Right cardiac atrium (tissue), 5 donors: ENCODE data around the gene ZCWPW2. TPM values are rescaled to one million over a fixed set of nuclear protein-coding genes. Genes with fewer than 3 reads are reported as not detected.

Source experiments
- ATAC-seq, 2 donors: fragments of 200-7000 bp; cut with Tn5 transposase; one replicate each; pipeline versions ENCODE4 v1.8.0 to v1.9.1; 2020; ENCODE audit warnings: moderate library complexity in 2 of 2, mild to moderate bottlenecking in 1 of 2
- DNase-seq, 3 donors: peaks; one replicate each; pipeline ENCODE4 v3.0.0-alpha.2; 2020
- H3K27ac ChIP-seq: one replicate; pipeline ENCODE4 v1.5.1; 2013; ENCODE audit warnings: mild to moderate bottlenecking, low read length, control low read depth, moderate library complexity
- H3K27me3 ChIP-seq: one replicate; pipeline ENCODE4 v1.6.1; 2013; ENCODE audit not compliant: control insufficient read depth, insufficient read depth
- H3K4me1 ChIP-seq: one replicate; pipeline ENCODE4 v1.6.1; 2013; ENCODE audit warnings: low read length; ENCODE audit not compliant: control insufficient read depth, insufficient read depth
- H3K4me3 ChIP-seq: one replicate; pipeline ENCODE4 v1.5.1; 2013; ENCODE audit warnings: low read length, control low read depth
- H3K9me3 ChIP-seq: one replicate; pipeline ENCODE4 v1.6.1; 2013; ENCODE audit warnings: low read length; ENCODE audit not compliant: control insufficient read depth
- WGBS: extraction: QIAGEN DNeasy Blood & Tissue Kit; methylation state at CpG from one replicate; pipeline ENCODE4 v1.1.7; 2013; 5-methylcytosine and 5-hydroxymethylcytosine counted together
- intact Hi-C, 4 donors: fragments of 100-400 bp; cut with DNase I; formaldehyde crosslinking; loops; one replicate each; pipeline versions ENCODE4 v1.11.0 to v1.14.0; 2022 to 2023
- long read RNA-seq, 4 donors: library from polyadenylated mRNA; unstranded; transcript quantifications; one replicate each; pipeline ENCODE4 v2.0.0, GENCODE V29; 2020 to 2021
- polyA plus RNA-seq: library from polyadenylated mRNA; stranded (reverse); fragments of 200-250 nt; gene quantifications from one replicate; pipeline ENCODE4 v1.2.3, GENCODE V29; 2013
- total RNA-seq, 4 donors: library from RNA; stranded (reverse); fragmentation: NEBNext Ultra II Directional; extraction: Animal tissue kit (Norgen Biotek cat#: 25700); gene quantifications; one replicate each; pipeline ENCODE4 v1.2.1, GENCODE V29; 2021
- donor health status: healthy with polysubstance abuse.
- donor health status: DM: no; HTN: yes; CAD: no.
- donor health status: DM: no; HTN: no; CAD: no.
- donor health status: DM: no; HTN: yes; CAD: no; lungs with severe emphysema.
- donor health status: DM: yes; HTN: yes; CAD: no.

Gene ZCWPW2, protein sequence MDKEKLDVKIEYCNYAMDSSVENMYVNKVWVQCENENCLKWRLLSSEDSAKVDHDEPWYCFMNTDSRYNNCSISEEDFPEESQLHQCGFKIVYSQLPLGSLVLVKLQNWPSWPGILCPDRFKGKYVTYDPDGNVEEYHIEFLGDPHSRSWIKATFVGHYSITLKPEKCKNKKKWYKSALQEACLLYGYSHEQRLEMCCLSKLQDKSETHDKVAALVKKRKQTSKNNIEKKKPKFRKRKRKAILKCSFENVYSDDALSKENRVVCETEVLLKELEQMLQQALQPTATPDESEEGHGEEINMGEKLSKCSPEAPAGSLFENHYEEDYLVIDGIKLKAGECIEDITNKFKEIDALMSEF
- total RNA-seq = 1 to 10 TPM; 2.9 to 4.0 (median 3.4) TPM
- 2.4 TPM for polyA plus RNA-seq
- long read RNA-seq, donor 1, partial matches to known transcripts = 0 of 14 reads
- long read RNA-seq, donor 1, other reads (novel, unspliced or antisense) = 14 of 14 reads
- long read RNA-seq, donor 2, partial matches to known transcripts = 0 of 3 reads
- long read RNA-seq, donor 2, other reads (novel, unspliced or antisense) = 3 of 3 reads
- long read RNA-seq, donor 3, partial matches to known transcripts = 0 of 21 reads
- long read RNA-seq, donor 3, other reads (novel, unspliced or antisense) = 21 of 21 reads
- long read RNA-seq, donor 4, partial matches to known transcripts = 0 of 6 reads
- long read RNA-seq, donor 4, other reads (novel, unspliced or antisense) = 6 of 6 reads

DNA sequence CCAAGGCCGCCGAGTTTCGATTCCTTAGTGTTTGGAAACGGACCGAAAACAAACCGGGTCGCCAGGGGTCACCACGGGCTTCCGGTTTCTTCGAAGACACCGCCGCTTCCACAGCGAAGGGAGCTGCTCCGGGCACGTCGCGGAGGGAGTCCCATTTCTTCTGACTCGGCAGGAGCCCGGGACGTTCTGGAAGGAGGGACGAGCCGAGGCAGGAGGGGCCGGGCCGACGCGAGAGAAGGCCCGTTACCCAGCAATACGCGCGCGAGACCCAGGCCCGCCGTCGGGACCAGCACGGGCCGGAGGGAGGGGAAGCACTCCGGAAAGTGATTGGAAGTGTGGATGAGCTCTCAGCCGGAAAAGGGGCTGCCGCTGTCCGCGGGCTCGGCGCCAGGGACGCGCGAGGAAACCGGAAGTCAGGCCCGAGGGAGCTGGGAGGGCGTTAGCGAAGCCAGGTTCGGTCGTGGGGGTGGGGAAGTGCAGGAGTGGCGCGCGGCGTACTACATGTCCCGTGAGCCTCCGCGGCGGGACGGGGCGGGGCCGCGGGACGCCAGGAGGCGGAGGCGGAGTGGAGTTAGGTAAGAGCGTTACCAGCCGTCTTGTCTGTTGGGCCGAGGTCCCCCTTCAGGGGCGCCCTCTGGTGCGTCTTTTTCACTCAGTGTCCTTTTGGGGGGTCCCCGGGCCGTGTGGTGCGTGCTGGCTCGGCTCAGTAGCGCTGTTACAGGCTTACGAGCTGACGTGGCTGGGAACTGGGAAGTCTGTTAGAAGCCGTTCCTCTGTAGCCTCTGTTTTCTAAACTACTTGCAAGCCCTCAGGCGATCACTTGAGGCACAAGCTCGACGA lies at the start of gene ZCWPW2, which contains the start of gene AZI2:
Gene ZCWPW2, plus strand, starts transcription at position 93 of the 840 bp plus-strand sequence. CDS start 64,348 bp downstream, outside the sequence.
Gene AZI2, minus strand, starts transcription at position 196 of the 840 bp plus-strand sequence. CDS start 8,207 bp downstream, outside the sequence.
- DNase-seq (peak; percentile 96 to 98 (median 98)), ATAC-seq (peak; percentile 99)
- peak within 1 kb of the TSS; percentile 67 for H3K4me3 ChIP-seq
- intact Hi-C loops = no loop called here
- peak within 1 kb of the TSS; percentile 91 for H3K27ac ChIP-seq
- H3K27me3 ChIP-seq = no peaks in the 10 kb centered on the region
- under 1% methylated on average over 83 of the region's 83 CpGs for WGBS
- no peaks in the 10 kb centered on the region for H3K4me1 ChIP-seq
- H3K9me3 ChIP-seq = no peaks in the 10 kb centered on the region

DNA sequence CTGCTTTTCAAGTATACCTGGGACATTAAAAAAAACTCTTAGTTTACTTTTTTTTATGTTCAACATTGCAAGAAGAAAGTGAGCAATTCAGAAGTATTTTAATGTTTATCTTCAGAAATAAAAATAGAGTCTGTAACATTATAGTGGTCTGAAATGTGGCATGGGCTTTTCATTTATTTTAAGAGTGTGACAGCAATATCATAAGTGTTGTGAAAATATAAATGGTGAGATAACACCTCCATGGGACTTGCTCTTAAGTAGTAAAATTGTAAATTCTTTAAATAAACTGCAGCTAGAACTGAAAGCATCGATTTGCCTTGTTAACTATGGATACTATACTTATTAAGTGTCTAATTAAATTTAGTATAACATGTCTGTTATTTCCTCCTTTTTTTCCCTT lies 48.8 kb upstream of the ZCWPW2 start:
- ATAC-seq (no peak), DNase-seq (no peak)
- Histone ChIP-seq H3K27me3 (no peaks in the 10 kb centered on the region), H3K4me1 (no peaks in the 10 kb centered on the region), H3K9me3 (no peaks in the 10 kb centered on the region), H3K27ac (no peak overlapping the region), H3K4me3 (no peak overlapping the region)
- WGBS = 76% methylated on average over 1 of the region's 1 CpG
- intact Hi-C loops = no loop called here

DNA sequence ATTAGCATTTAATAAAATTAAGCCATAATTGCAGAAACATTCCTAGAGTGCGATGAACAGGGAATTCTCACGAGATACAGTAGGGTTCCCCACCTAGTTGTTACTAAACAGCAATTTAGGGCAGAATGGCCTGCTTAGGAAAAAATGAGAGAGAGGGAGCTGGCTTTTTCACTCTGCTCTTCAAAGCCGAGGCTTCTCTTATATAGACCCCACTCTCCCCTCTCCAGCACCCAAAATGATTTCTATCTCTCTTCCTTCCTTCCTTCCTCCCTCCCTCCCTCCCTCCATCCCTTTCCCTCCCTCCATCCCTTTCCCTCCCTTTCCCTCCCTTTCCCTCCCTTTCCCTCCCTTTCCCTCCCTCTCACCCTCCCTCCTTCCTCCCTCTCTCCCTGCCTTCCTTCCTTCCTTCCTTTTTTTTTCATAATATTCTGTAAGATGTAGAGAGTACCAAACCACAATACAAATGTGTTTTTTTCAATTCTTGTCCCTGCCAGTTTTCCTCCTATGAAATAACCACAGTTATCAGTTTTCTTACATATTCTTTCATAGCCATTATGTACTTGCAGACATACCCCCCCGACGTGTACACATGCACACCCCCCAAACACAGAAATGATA lies 48.1 kb upstream of the ZCWPW2 start:
- intact Hi-C loops = no loop called here
- no peak for ATAC-seq
- 85% methylated on average over 5 of the region's 5 CpGs for WGBS
- H3K4me3 ChIP-seq = no peak overlapping the region
- H3K27ac ChIP-seq = no peak overlapping the region
- no peak for DNase-seq
- no peaks in the 10 kb centered on the region for H3K9me3 ChIP-seq
- H3K27me3 ChIP-seq = no peaks in the 10 kb centered on the region
- H3K4me1 ChIP-seq = no peaks in the 10 kb centered on the region

DNA sequence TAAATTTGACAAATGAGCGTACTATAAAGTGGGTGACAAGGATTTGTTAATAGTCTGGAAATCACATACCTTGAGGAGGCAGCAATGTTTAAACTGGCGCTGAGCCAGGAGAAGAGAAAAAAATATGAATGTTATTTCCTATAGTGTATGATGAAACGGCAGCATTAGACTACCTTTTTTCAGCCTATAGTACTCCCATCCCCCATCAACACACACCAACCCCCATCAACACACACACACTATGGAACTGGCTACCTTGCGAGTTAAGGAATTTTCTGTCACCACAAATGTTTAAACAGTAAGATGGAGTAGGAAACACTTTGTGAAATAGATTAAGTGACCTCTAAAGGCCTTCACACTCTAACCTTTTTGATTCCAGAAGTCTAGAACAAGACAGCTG lies 46.8 kb upstream of the ZCWPW2 start:
- Histone ChIP-seq H3K4me3 (no peak overlapping the region), H3K9me3 (no peaks in the 10 kb centered on the region), H3K27me3 (no peaks in the 10 kb centered on the region), H3K27ac (no peak overlapping the region), H3K4me1 (no peaks in the 10 kb centered on the region)
- 83% methylated on average over 4 of the region's 4 CpGs for WGBS
- ATAC-seq (no peak), DNase-seq (no peak)
- intact Hi-C loops = no loop called here

DNA sequence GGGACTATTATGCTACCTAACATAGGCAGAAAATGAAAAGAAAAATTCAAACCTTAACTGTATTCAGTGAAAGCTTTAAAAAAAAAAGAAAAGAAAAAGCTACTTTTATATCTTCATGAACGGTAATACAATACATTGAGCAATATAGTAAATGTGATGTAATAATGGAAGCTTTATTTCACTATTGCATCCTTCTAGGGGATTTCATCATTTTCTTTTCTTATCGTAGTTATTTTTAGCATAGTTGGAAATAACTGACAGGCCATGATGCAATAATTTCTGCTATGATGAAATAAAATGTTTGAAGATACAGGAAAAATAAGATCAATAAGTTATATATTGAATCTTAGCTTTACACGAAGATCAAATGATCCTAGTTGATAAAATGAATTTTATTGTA lies 40.3 kb upstream of the ZCWPW2 start:
- no peak overlapping the region for H3K4me3 ChIP-seq
- no peaks in the 10 kb centered on the region for H3K27me3 ChIP-seq
- ATAC-seq (no peak), DNase-seq (no peak)
- intact Hi-C loops = no loop called here
- no peaks in the 10 kb centered on the region for H3K4me1 ChIP-seq
- WGBS = 81% methylated on average over 3 of the region's 3 CpGs
- H3K9me3 ChIP-seq = no peaks in the 10 kb centered on the region
- no peak overlapping the region for H3K27ac ChIP-seq

DNA sequence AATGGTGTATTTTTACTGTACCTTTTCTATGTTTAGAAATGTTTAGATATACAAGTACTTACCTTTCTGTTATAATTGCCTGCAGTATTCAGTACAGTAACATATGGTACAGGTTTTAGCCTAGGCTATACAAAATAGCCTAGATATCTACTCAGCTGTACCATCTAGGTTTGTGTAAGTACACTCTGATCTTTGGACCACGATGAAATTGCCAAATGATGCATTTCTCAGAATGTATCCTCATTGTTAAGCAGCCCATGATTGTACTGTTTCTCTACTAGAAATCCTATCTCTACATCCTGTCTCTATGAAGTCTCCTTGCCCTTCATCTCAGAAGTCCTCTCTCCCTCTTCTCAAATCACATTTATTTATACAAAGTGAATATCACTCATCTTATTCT lies 32.8 kb upstream of the ZCWPW2 start:
- DNase-seq = no peak
- no peak overlapping the region for H3K4me3 ChIP-seq
- ATAC-seq = no peak
- H3K9me3 ChIP-seq = no peaks in the 10 kb centered on the region
- H3K27me3 ChIP-seq = no peaks in the 10 kb centered on the region
- intact Hi-C loops = no loop called here
- no peak overlapping the region for H3K27ac ChIP-seq
- no peaks in the 10 kb centered on the region for H3K4me1 ChIP-seq
- 89% methylated on average over 1 of the region's 1 CpG for WGBS

DNA sequence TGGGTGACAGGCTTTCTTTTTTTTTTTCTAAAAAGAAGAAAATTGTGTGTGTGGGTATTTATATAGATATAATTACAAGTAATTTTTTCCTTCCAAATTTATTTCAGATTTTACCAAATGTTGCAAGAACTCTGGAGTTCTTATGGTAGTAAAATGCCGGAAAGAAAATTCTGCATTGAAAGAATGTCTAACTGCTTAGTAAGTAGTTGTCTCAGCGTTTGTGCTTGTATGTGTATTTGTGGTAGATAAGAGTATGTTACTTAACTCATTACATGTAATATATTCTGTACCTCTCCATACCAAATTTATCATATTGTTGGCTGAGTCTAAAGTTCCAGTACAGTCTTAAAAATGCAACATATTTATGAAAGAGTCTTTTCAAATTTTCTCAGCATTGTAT lies 32.3 kb upstream of the ZCWPW2 start:
- no peak for DNase-seq
- intact Hi-C loops = no loop called here
- H3K27me3 ChIP-seq = no peaks in the 10 kb centered on the region
- no peaks in the 10 kb centered on the region for H3K4me1 ChIP-seq
- H3K9me3 ChIP-seq = no peaks in the 10 kb centered on the region
- 77% methylated on average over 2 of the region's 2 CpGs for WGBS
- no peak for ATAC-seq
- no peak overlapping the region for H3K27ac ChIP-seq
- H3K4me3 ChIP-seq = no peak overlapping the region

DNA sequence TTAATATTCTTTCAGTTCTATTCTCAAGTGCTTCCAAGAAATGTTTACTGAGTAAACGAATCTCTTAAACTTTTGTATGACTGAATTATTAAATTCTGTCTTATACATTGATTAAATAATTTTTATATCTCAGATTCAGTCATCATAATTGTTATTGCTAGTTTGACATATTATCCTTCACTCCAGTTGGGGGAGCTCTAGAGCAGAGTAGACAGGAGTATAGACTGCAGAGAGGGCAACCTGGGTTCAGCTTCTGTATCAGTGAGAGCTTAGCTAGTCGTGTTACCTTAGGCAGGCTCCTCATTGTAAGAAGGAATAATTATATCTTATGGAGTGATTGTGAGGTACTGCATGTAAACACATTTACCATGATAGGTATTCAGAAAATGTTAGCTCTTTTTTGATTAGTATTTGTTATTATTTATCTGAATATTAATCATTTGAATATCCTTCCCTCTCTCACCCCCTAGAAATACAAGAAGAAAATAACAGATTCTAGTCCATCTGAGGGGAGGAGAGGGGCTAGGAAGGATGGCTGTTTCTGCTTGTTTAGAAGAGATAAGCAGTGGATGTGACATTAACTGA lies 31.0 kb upstream of the ZCWPW2 start:
- no peaks in the 10 kb centered on the region for H3K27me3 ChIP-seq
- H3K4me3 ChIP-seq = no peak overlapping the region
- 36% methylated on average over 2 of the region's 2 CpGs for WGBS
- ATAC-seq (peak; percentile 62 to 64), DNase-seq (no peak)
- H3K9me3 ChIP-seq = no peaks in the 10 kb centered on the region
- no peak overlapping the region for H3K27ac ChIP-seq
- H3K4me1 ChIP-seq = no peaks in the 10 kb centered on the region
- intact Hi-C loops = no loop called here

DNA sequence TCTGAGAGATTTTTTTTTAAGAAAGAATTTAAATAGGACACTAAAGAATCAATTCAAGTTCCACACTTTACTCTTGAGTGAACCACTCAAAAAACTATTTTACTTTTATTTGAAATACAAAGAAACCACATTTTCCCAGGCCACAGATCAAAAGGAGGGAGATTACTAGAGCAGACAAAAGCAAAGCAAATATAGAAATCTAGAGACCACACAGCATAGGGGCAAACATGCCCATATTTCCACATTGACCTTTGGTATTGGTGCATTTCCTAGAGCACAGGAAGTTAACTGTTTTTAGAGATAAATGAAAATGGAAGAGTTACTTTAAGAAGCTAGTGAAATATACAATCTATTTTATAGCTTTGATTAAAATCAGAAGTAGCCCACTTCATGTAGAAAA lies 27.5 kb upstream of the ZCWPW2 start:
- intact Hi-C loops = no loop called here
- H3K9me3 ChIP-seq = no peaks in the 10 kb centered on the region
- no peak for ATAC-seq

DNA sequence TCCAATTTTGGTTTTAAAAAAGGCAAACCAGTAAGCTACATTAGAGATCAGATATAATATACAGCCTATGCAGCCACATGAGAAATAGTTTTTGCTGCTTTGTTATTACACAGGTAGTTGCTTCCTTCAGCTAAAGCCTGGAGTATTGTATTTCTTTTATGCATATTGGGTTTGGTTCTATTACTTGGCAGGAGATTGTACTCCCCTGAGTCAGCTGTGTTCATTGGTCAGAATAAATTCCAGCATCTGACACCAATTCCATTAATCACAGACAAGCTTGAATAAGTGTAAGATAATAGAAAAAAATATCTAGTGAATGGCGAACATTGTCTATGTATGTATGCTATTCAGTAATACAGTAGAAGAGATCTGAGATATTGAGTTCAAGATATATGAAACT lies 26.1 kb upstream of the ZCWPW2 start:
- H3K4me1 ChIP-seq = no peaks in the 10 kb centered on the region
- DNase-seq (no peak), ATAC-seq (no peak)
- intact Hi-C loops = no loop called here
- WGBS = 89% methylated on average over 1 of the region's 1 CpG
- no peaks in the 10 kb centered on the region for H3K9me3 ChIP-seq
- no peak overlapping the region for H3K27ac ChIP-seq
- no peak overlapping the region for H3K4me3 ChIP-seq
- H3K27me3 ChIP-seq = no peaks in the 10 kb centered on the region

More for the DNA sequence above, 27.5 kb upstream of the ZCWPW2 start:
- no peak overlapping the region for H3K4me3 ChIP-seq
- H3K27ac ChIP-seq = no peak overlapping the region
- no peak for DNase-seq
- no peaks in the 10 kb centered on the region for H3K27me3 ChIP-seq
- no peaks in the 10 kb centered on the region for H3K4me1 ChIP-seq
